H9 (cell line): ENCODE results near the gene TOR1A. TPM values are rescaled to one million over a fixed set of nuclear protein-coding genes. Genes with fewer than 3 reads are reported as not detected.
A peak's percentile ranks its signal among the peaks of the same experiment; 100 is the strongest.

Experiments
- DNase-seq: peaks from one replicate; pipeline ENCODE4 v3.0.0-alpha.2; 2017
- H2AFZ ChIP-seq: one replicate; pipeline ENCODE4 v1.6.1; 2013; ENCODE audit warnings: mild to moderate bottlenecking, low read length, control low read depth, moderate library complexity
- H2AK5ac ChIP-seq: 2 replicates; pipeline ENCODE4 v1.6.1; 2013; ENCODE audit warnings: low read length, control low read depth, mixed read lengths; ENCODE audit not compliant: insufficient read length
- H2BK120ac ChIP-seq: one replicate; pipeline ENCODE4 v1.6.1; 2013; ENCODE audit warnings: low read depth, mild to moderate bottlenecking, low read length, control low read depth, inconsistent platforms; ENCODE audit not compliant: poor library complexity, severe bottlenecking
- H2BK12ac ChIP-seq: 2 replicates; pipeline ENCODE4 v1.6.1; 2013; ENCODE audit warnings: low read length, control low read depth, mixed read lengths, low read depth; ENCODE audit not compliant: insufficient read length
- H2BK15ac ChIP-seq: 2 replicates; pipeline ENCODE4 v1.6.1; 2013; ENCODE audit warnings: low read depth, low read length, control low read depth
- H2BK20ac ChIP-seq: one replicate; pipeline ENCODE4 v1.6.1; 2013; ENCODE audit warnings: low read depth, mild to moderate bottlenecking, low read length, control low read depth, inconsistent platforms; ENCODE audit not compliant: poor library complexity, severe bottlenecking
- H2BK5ac ChIP-seq: 2 replicates; pipeline ENCODE4 v1.6.1; 2013; ENCODE audit warnings: low read length, control low read depth, mixed read lengths; ENCODE audit not compliant: insufficient read length
- H3K14ac ChIP-seq: 2 replicates; pipeline ENCODE4 v1.6.1; 2013; ENCODE audit warnings: low read length, control low read depth; ENCODE audit not compliant: insufficient read depth
- H3K18ac ChIP-seq: 2 replicates; pipeline ENCODE4 v1.6.1; 2013; ENCODE audit warnings: low read depth, mild to moderate bottlenecking, mixed read lengths, low read length, control low read depth; ENCODE audit not compliant: insufficient read length
- H3K23ac ChIP-seq: 2 replicates; pipeline ENCODE4 v1.6.1; 2013; ENCODE audit warnings: low read length, control low read depth, mixed read lengths, low read depth; ENCODE audit not compliant: insufficient read length
- H3K23me2 ChIP-seq: 2 replicates; pipeline ENCODE4 v1.6.1; 2013; ENCODE audit warnings: low read depth, mild to moderate bottlenecking, mixed read lengths, low read length, control low read depth; ENCODE audit not compliant: insufficient read length, poor library complexity, severe bottlenecking
- H3K27ac ChIP-seq: 2 replicates; pipeline ENCODE4 v1.5.1; 2013; ENCODE audit warnings: low read length, control low read depth, mixed read lengths, low read depth; ENCODE audit not compliant: insufficient read length
- H3K27me3 ChIP-seq: 2 replicates; pipeline ENCODE4 v1.6.1; 2013; ENCODE audit warnings: low read length, control low read depth, inconsistent platforms; ENCODE audit not compliant: insufficient read depth
- H3K4ac ChIP-seq: 2 replicates; pipeline ENCODE4 v1.6.1; 2013; ENCODE audit warnings: low read depth, mild to moderate bottlenecking, control low read depth, inconsistent platforms, low read length, moderate library complexity
- H3K4me1 ChIP-seq: 2 replicates; pipeline ENCODE4 v1.6.1; 2013; ENCODE audit warnings: low read length, control low read depth, inconsistent platforms; ENCODE audit not compliant: insufficient read depth
- H3K4me2 ChIP-seq: 2 replicates; pipeline ENCODE4 v1.6.1; 2013; ENCODE audit warnings: low read length, control low read depth, mixed read lengths; ENCODE audit not compliant: insufficient read length, insufficient read depth
- H3K56ac ChIP-seq: 2 replicates; pipeline ENCODE4 v1.6.1; 2013; ENCODE audit warnings: low read depth, mild to moderate bottlenecking, mixed read lengths, low read length, control low read depth; ENCODE audit not compliant: insufficient read length
- H3K79me1 ChIP-seq: 2 replicates; pipeline ENCODE4 v1.6.1; 2013; ENCODE audit warnings: low read depth, mild to moderate bottlenecking, moderate library complexity, low read length, control low read depth, inconsistent platforms; ENCODE audit not compliant: insufficient read depth, poor library complexity, severe bottlenecking
- H3K79me2 ChIP-seq: 2 replicates; pipeline ENCODE4 v1.6.1; 2013; ENCODE audit warnings: low read length, control low read depth, inconsistent platforms; ENCODE audit not compliant: insufficient read depth
- H3K9ac ChIP-seq: 2 replicates; pipeline ENCODE4 v1.6.1; 2013; ENCODE audit warnings: low read length, control low read depth, mixed read lengths; ENCODE audit not compliant: insufficient read length; ENCODE audit errors: extremely low read depth
- H3K9me3 ChIP-seq: one replicate; pipeline ENCODE4 v1.6.1; 2013; ENCODE audit warnings: low read depth, low read length, inconsistent platforms; ENCODE audit not compliant: control insufficient read depth
- H3T11ph ChIP-seq: one replicate; pipeline ENCODE4 v1.6.1; 2013; ENCODE audit warnings: mild to moderate bottlenecking, low read length, control low read depth, inconsistent platforms
- H4K20me1 ChIP-seq: one replicate; pipeline ENCODE4 v1.6.1; 2013; ENCODE audit not compliant: control insufficient read depth, insufficient read length, insufficient read depth
- H4K5ac ChIP-seq: 2 replicates; pipeline ENCODE4 v1.6.1; 2013; ENCODE audit warnings: low read depth, mild to moderate bottlenecking, mixed read lengths, low read length, control low read depth; ENCODE audit not compliant: insufficient read length
- H4K8ac ChIP-seq: replicated peaks from 2 replicates; pipeline ENCODE4 v1.6.1; 2013; ENCODE audit warnings: low read length, control low read depth, mixed read lengths, low read depth; ENCODE audit not compliant: insufficient read length
- H4K91ac ChIP-seq: 2 replicates; pipeline ENCODE4 v1.6.1; 2013; ENCODE audit warnings: low read depth, mild to moderate bottlenecking, moderate library complexity, mixed read lengths, low read length, control low read depth; ENCODE audit not compliant: insufficient read length
- H3K27ac Mint-ChIP-seq, 3 experiments: 2 replicates in 2 of 3; 3 replicates in 1 of 3; pipeline ENCODE4 v1.8.0; 2020 to 2021; ENCODE audit warnings: mixed read lengths in 3 of 3, mild to moderate bottlenecking in 1 of 3, moderate library complexity in 1 of 3
- H3K27me3 Mint-ChIP-seq: 2 replicates; pipeline ENCODE4 v1.8.0; 2021; ENCODE audit warnings: low read depth, mild to moderate bottlenecking, moderate library complexity, mixed read lengths
- H3K36me3 Mint-ChIP-seq, 3 experiments: 2 replicates in 2 of 3; 3 replicates in 1 of 3; pipeline ENCODE4 v1.8.0; 2020 to 2021; ENCODE audit warnings: low read depth in 3 of 3, mixed read lengths in 3 of 3; ENCODE audit not compliant: insufficient read depth in 1 of 3
- H3K4me1 Mint-ChIP-seq, 2 experiments: 2 replicates each; pipeline ENCODE4 v1.8.0; 2020; ENCODE audit warnings: mixed read lengths in 2 of 2
- H3K4me3 Mint-ChIP-seq, 2 experiments: 2 replicates in 1 of 2; 3 replicates in 1 of 2; pipeline ENCODE4 v1.8.0; 2020 to 2021; ENCODE audit warnings: mild to moderate bottlenecking in 2 of 2, mixed read lengths in 2 of 2, moderate library complexity in 1 of 2
- H3K9me3 Mint-ChIP-seq, 2 experiments: 2 replicates in 1 of 2; 3 replicates in 1 of 2; pipeline ENCODE4 v1.8.0; 2020; ENCODE audit warnings: mild to moderate bottlenecking in 2 of 2, mixed read lengths in 2 of 2, moderate library complexity in 1 of 2
- CTCF ChIP-seq: fragments of 200-600 bp; sonication (generic); conservative IDR thresholded peaks from 3 replicates; pipeline ENCODE4 v1.8.0; 2021; ENCODE audit warnings: antibody characterized with exemption, mild to moderate bottlenecking
- WGBS: extraction: QIAGEN DNeasy Blood & Tissue Kit; methylation state at CpG from one replicate; pipeline ENCODE4 v1.1.7; 2013; ENCODE audit warnings: missing lambda C conversion rate, low lambda C conversion rate, mixed read lengths; ENCODE audit not compliant: insufficient read length; ENCODE audit errors: extremely low coverage; 5-methylcytosine and 5-hydroxymethylcytosine counted together
- total RNA-seq: library from RNA; stranded (reverse); gene quantifications from 2 replicates; pipeline ENCODE4 v1.2.1, GENCODE V29; 2021

The TOR1A gene
- total RNA-seq, 1 experiment from 2014 or later = 60.1 TPM

- Histone ChIP-seq H3K4me2 (no peak overlapping the region), H3K23me2 (peaks cover 3% of the 10 kb centered on the region), H3K56ac (no peak overlapping the region), H2BK120ac (no peak overlapping the region), H3K4me1 (no peaks in the 10 kb centered on the region), H3K18ac (no peak overlapping the region), H3K27me3 (no peaks in the 10 kb centered on the region), H3K23ac (no peak overlapping the region), H2AK5ac (no peak overlapping the region), H3K4ac (no peak overlapping the region), H2BK15ac (no peak overlapping the region), H3K14ac (no peak overlapping the region), H2BK12ac (no peak overlapping the region), H4K91ac (no peak overlapping the region), H3K9me3 (no peaks in the 10 kb centered on the region), H3K9ac (no peak overlapping the region), H3T11ph (no peak overlapping the region), H4K20me1 (peaks cover 2% of the 10 kb centered on the region), H4K5ac (no peak overlapping the region), H2BK20ac (no peak overlapping the region), H3K79me2 (no peaks in the 10 kb centered on the region), H3K27ac (no peak overlapping the region), H2AFZ (no peak overlapping the region), H4K8ac (no peak overlapping the region), H3K79me1 (no peaks in the 10 kb centered on the region), H2BK5ac (no peak overlapping the region)
- Mint-ChIP-seq H3K4me3 (no peak overlapping the region), H3K27ac (0 out of 7 replicates have a peak overlapping the region, but pooled peaks of 1 of the 3 experiments have one; percentile 34), H3K4me1 (no peaks in the 10 kb centered on the region; a peak in 1 of 4 replicates), H3K27me3 (peaks cover 11% of the 10 kb centered on the region), H3K9me3 (no peaks in the 10 kb centered on the region), H3K36me3 (no peaks in the 10 kb centered on the region)
- WGBS = no CpG with 5 or more reads among the region's 5 CpGs
- no peak for DNase-seq
- TF ChIP-seq CTCF = no peak
These were observed 53.2 kb downstream of the TOR1A start for GRCh38 chr9:129770741-129771140.
